ENCODE measurements around the gene RENBP. TPM values are rescaled to one million over a fixed set of nuclear protein-coding genes. Genes with fewer than 3 reads are reported as not detected.

The RENBP gene
- total RNA-seq, 2 donors from 2014 or later: 6.2 to 10.6 TPM

- no peak for DNase-seq (ENCODE audit: low spot score)
- no peak overlapping the region for H3K4me3 ChIP-seq
- H3K27ac ChIP-seq: no peak overlapping the region
- no peak for TF ChIP-seq CTCF (IDR thresholded peaks at IDR 0.05)
- H3K27me3 ChIP-seq: no peaks in the 10 kb centered on the region
- peaks cover 0 to 22% of the 10 kb centered on the region in 2 donors for H3K4me1 ChIP-seq
- no peaks in the 10 kb centered on the region for H3K36me3 ChIP-seq
- peaks cover 0 to 20% of the 10 kb centered on the region in 2 donors for H3K9me3 ChIP-seq
These were observed 46.5 kb downstream of the RENBP start for GRCh38 chrX:153897899-153898298.

DNA sequence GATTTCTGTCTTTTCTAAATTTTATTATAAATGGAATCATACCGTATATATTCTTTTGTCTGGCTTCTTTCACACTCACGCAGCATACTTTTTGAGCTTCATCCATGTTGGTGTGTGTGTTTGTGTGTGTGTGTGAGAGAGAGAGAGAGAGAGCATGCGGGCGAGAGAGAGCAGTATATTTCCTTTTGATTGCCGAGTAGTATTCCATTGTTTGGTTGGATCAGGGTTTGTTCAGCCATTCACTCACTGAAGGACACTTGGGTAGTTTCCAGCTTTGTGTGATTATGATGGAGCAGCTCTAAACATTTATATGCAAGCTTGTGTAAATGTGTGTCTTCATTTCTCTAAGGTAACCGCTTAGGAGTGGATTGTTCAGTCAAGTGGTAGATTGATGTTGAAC lies 55.3 kb downstream of the RENBP start:
- DNase-seq (ENCODE audit: low spot score): no peak
- H3K36me3 ChIP-seq: no peaks in the 10 kb centered on the region
- H3K27ac ChIP-seq: no peak overlapping the region
- no peak for TF ChIP-seq CTCF (IDR thresholded peaks at IDR 0.05)
- peaks cover 0 to 7% of the 10 kb centered on the region in 2 donors for H3K4me1 ChIP-seq
- H3K4me3 ChIP-seq: no peak overlapping the region
- no peaks in the 10 kb centered on the region for H3K9me3 ChIP-seq
- H3K27me3 ChIP-seq: peaks cover 15 to 24% of the 10 kb centered on the region in 2 donors

GRCh38 chrX:153888344-153888743 lies 56.1 kb downstream of the RENBP start:
- Histone ChIP-seq H3K4me3 (no peak overlapping the region), H3K27ac (no peak overlapping the region), H3K27me3 (peaks cover 15 to 29% of the 10 kb centered on the region in 2 donors), H3K4me1 (peaks cover 0 to 7% of the 10 kb centered on the region in 2 donors), H3K9me3 (no peaks in the 10 kb centered on the region), H3K36me3 (no peaks in the 10 kb centered on the region)
- TF ChIP-seq CTCF (IDR thresholded peaks at IDR 0.05): no peak
- no peak for DNase-seq (ENCODE audit: low spot score)

- Histone ChIP-seq H3K4me3 (no peak overlapping the region), H3K9me3 (no peaks in the 10 kb centered on the region), H3K27me3 (peaks cover 15 to 29% of the 10 kb centered on the region in 2 donors), H3K4me1 (peaks cover 0 to 7% of the 10 kb centered on the region in 2 donors), H3K36me3 (no peaks in the 10 kb centered on the region), H3K27ac (no peak overlapping the region)
- TF ChIP-seq CTCF (IDR thresholded peaks at IDR 0.05): no peak
- no peak for DNase-seq (ENCODE audit: low spot score)
These were observed 57.1 kb downstream of the RENBP start for GRCh38 chrX:153887385-153887784.

GRCh38 chrX:153886915-153887314 lies 57.5 kb downstream of the RENBP start:
- H3K27me3 ChIP-seq: peaks cover 15 to 29% of the 10 kb centered on the region in 2 donors

More at GRCh38 chrX:153886915-153887314, 57.5 kb downstream of the RENBP start:
- TF ChIP-seq CTCF (IDR thresholded peaks at IDR 0.05): no peak
- Histone ChIP-seq H3K9me3 (no peaks in the 10 kb centered on the region), H3K4me3 (no peak overlapping the region), H3K4me1 (peaks cover 0 to 7% of the 10 kb centered on the region in 2 donors), H3K36me3 (no peaks in the 10 kb centered on the region), H3K27ac (no peak overlapping the region)
- DNase-seq (ENCODE audit: low spot score): no peak
